HEK293 (cell line): ENCODE data around the gene BCL6.

Source experiments
- FEZF1 ChIP-seq: fragments of 450-650 bp; formaldehyde crosslinking; IDR thresholded peaks from 2 replicates; pipeline ENCODE4 v1.5.1; 2016; ENCODE audit warnings: missing biosample characterization, missing genetic modification characterization
- GLI2 ChIP-seq: fragments of 450-650 bp; formaldehyde crosslinking; IDR thresholded peaks from 2 replicates; pipeline ENCODE4; 2017; ENCODE audit warnings: missing biosample characterization, missing genetic modification characterization, low read depth, borderline replicate concordance
- IKZF3 ChIP-seq: fragments of 450-650 bp; IDR thresholded peaks from 2 replicates; pipeline ENCODE4 v1.5.0; 2018; ENCODE audit warnings: missing biosample characterization, mild to moderate bottlenecking, missing genetic modification characterization, moderate library complexity
- OSR2 ChIP-seq: fragments of 450-650 bp; formaldehyde crosslinking; IDR thresholded peaks from 2 replicates; pipeline ENCODE4 v1.5.1; 2016; ENCODE audit warnings: missing biosample characterization, missing genetic modification characterization
- PRDM1 ChIP-seq: fragments of 450-650 bp; formaldehyde crosslinking; IDR thresholded peaks from 2 replicates; pipeline ENCODE4; 2016; ENCODE audit warnings: missing biosample characterization, missing genetic modification characterization
- SP3 ChIP-seq: fragments of 450-650 bp; formaldehyde crosslinking; IDR thresholded peaks from 2 replicates; pipeline ENCODE4 v1.5.1; 2016; ENCODE audit warnings: missing biosample characterization, missing genetic modification characterization
- ZBTB17 ChIP-seq: fragments of 450-650 bp; formaldehyde crosslinking; IDR thresholded peaks from 2 replicates; pipeline ENCODE4 v1.5.1; 2016; ENCODE audit warnings: missing biosample characterization, missing genetic modification characterization
- ZNF133 ChIP-seq: fragments of 450-650 bp; formaldehyde crosslinking; IDR thresholded peaks from 2 replicates; pipeline ENCODE4 v1.5.1; 2016; ENCODE audit warnings: missing biosample characterization, missing genetic modification characterization
- ZNF140 ChIP-seq: fragments of 450-650 bp; formaldehyde crosslinking; IDR thresholded peaks from 2 replicates; pipeline ENCODE4 v1.5.1; 2016; ENCODE audit warnings: missing biosample characterization, missing genetic modification characterization
- ZNF146 ChIP-seq: fragments of 450-650 bp; formaldehyde crosslinking; IDR thresholded peaks from 2 replicates; pipeline ENCODE4 v1.5.1; 2016; ENCODE audit warnings: missing biosample characterization, missing genetic modification characterization
- ZNF175 ChIP-seq: fragments of 450-650 bp; formaldehyde crosslinking; IDR thresholded peaks from 2 replicates; pipeline ENCODE4 v1.5.1; 2016; ENCODE audit warnings: missing biosample characterization, missing genetic modification characterization
- ZNF184 ChIP-seq: fragments of 450-650 bp; IDR thresholded peaks from 2 replicates; pipeline ENCODE4 v1.5.1; 2018; ENCODE audit warnings: missing biosample characterization, mild to moderate bottlenecking, missing genetic modification characterization
- ZNF2 ChIP-seq: fragments of 450-650 bp; formaldehyde crosslinking; IDR thresholded peaks from 2 replicates; pipeline ENCODE4 v1.5.1; 2016; ENCODE audit warnings: missing biosample characterization, missing genetic modification characterization
- ZNF248 ChIP-seq: fragments of 450-650 bp; formaldehyde crosslinking; IDR thresholded peaks from 2 replicates; pipeline ENCODE4 v1.5.1; 2017; ENCODE audit warnings: missing biosample characterization, missing genetic modification characterization
- ZNF335 ChIP-seq: fragments of 450-650 bp; formaldehyde crosslinking; conservative IDR thresholded peaks from 2 replicates; pipeline ENCODE4 v1.5.1; 2016; ENCODE audit warnings: missing biosample characterization, missing genetic modification characterization
- ZNF629 ChIP-seq: fragments of 450-650 bp; formaldehyde crosslinking; IDR thresholded peaks from 2 replicates; pipeline ENCODE4 v1.5.1; 2017; ENCODE audit warnings: missing biosample characterization, missing genetic modification characterization
- ZNF670 ChIP-seq: fragments of 450-650 bp; formaldehyde crosslinking; IDR thresholded peaks from 2 replicates; pipeline ENCODE4 v1.5.1; 2016; ENCODE audit warnings: missing biosample characterization, missing genetic modification characterization, low read depth
- ZNF701 ChIP-seq: fragments of 450-650 bp; formaldehyde crosslinking; IDR thresholded peaks from 2 replicates; pipeline ENCODE4 v1.5.1; 2016; ENCODE audit warnings: missing biosample characterization, missing genetic modification characterization
- ZNF747 ChIP-seq: fragments of 450-650 bp; formaldehyde crosslinking; IDR thresholded peaks from 2 replicates; pipeline ENCODE4 v1.5.1; 2016; ENCODE audit warnings: missing biosample characterization, missing genetic modification characterization
- ZSCAN16 ChIP-seq: fragments of 450-650 bp; formaldehyde crosslinking; IDR thresholded peaks from 2 replicates; pipeline ENCODE4 v1.5.1; 2016; ENCODE audit warnings: missing biosample characterization, missing genetic modification characterization
- ZSCAN30 ChIP-seq: fragments of 450-650 bp; IDR thresholded peaks from 2 replicates; pipeline ENCODE4 v1.5.1; 2018; ENCODE audit warnings: missing biosample characterization, mild to moderate bottlenecking, missing genetic modification characterization, moderate library complexity
- TF ChIP-seq, protein P1 (sequence below): fragments of 450-650 bp; formaldehyde crosslinking; IDR thresholded peaks from 2 replicates; pipeline ENCODE4 v1.5.1; 2016; ENCODE audit warnings: missing biosample characterization, missing genetic modification characterization
- TF ChIP-seq, protein P2 (sequence below): fragments of 450-650 bp; formaldehyde crosslinking; IDR thresholded peaks from 2 replicates; pipeline ENCODE4 v1.5.1; 2016; ENCODE audit warnings: missing biosample characterization, missing genetic modification characterization
- TF ChIP-seq, protein P3 (sequence below): fragments of 450-650 bp; formaldehyde crosslinking; IDR thresholded peaks from 2 replicates; pipeline ENCODE4 v1.5.1; 2016; ENCODE audit warnings: missing biosample characterization, missing genetic modification characterization
- TF ChIP-seq, protein P4 (sequence below): fragments of 450-650 bp; formaldehyde crosslinking; IDR thresholded peaks from 2 replicates; pipeline ENCODE4 v1.5.1; 2017; ENCODE audit warnings: missing biosample characterization, missing genetic modification characterization
- TF ChIP-seq, protein P5 (sequence below): fragments of 450-650 bp; formaldehyde crosslinking; IDR thresholded peaks from 2 replicates; pipeline ENCODE4 v1.5.1; 2016; ENCODE audit warnings: missing biosample characterization, missing genetic modification characterization
- TF ChIP-seq, protein P6 (sequence below): fragments of 450-650 bp; formaldehyde crosslinking; IDR thresholded peaks from 2 replicates; pipeline ENCODE4 v1.5.0; 2017; ENCODE audit warnings: missing biosample characterization, missing genetic modification characterization, borderline replicate concordance

Gene BCL6

DNA sequence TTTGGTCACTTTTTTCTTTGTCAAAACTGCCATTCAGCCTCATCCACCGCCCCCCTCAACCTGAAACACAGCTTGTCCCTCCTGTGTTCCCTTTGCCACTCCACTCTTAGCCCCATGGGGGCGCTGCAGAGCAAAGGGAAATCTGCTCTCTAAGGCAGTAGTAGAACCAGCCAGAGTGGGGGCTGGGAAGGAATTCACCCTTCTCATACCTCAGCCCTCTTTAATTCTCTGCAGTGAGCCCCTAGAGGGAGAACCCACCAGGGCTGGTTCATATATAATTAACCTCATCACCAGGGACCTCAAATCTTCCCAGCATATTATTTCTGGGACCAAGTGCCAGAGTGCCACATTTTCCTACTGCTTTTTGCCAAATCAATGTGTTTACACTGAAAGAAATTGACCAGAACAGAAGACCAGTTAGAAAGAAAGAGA is 2.8 kb upstream of the BCL6 start (continued):
- TF ChIP-seq, protein P1, sequence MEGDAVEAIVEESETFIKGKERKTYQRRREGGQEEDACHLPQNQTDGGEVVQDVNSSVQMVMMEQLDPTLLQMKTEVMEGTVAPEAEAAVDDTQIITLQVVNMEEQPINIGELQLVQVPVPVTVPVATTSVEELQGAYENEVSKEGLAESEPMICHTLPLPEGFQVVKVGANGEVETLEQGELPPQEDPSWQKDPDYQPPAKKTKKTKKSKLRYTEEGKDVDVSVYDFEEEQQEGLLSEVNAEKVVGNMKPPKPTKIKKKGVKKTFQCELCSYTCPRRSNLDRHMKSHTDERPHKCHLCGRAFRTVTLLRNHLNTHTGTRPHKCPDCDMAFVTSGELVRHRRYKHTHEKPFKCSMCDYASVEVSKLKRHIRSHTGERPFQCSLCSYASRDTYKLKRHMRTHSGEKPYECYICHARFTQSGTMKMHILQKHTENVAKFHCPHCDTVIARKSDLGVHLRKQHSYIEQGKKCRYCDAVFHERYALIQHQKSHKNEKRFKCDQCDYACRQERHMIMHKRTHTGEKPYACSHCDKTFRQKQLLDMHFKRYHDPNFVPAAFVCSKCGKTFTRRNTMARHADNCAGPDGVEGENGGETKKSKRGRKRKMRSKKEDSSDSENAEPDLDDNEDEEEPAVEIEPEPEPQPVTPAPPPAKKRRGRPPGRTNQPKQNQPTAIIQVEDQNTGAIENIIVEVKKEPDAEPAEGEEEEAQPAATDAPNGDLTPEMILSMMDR = no peak; the same call in 1 of the 2 replicates
- no peak for TF ChIP-seq ZNF670 (tag by site-specific recombination)
- TF ChIP-seq ZNF175 (tag by site-specific recombination) = no peak
- TF ChIP-seq, protein P2, sequence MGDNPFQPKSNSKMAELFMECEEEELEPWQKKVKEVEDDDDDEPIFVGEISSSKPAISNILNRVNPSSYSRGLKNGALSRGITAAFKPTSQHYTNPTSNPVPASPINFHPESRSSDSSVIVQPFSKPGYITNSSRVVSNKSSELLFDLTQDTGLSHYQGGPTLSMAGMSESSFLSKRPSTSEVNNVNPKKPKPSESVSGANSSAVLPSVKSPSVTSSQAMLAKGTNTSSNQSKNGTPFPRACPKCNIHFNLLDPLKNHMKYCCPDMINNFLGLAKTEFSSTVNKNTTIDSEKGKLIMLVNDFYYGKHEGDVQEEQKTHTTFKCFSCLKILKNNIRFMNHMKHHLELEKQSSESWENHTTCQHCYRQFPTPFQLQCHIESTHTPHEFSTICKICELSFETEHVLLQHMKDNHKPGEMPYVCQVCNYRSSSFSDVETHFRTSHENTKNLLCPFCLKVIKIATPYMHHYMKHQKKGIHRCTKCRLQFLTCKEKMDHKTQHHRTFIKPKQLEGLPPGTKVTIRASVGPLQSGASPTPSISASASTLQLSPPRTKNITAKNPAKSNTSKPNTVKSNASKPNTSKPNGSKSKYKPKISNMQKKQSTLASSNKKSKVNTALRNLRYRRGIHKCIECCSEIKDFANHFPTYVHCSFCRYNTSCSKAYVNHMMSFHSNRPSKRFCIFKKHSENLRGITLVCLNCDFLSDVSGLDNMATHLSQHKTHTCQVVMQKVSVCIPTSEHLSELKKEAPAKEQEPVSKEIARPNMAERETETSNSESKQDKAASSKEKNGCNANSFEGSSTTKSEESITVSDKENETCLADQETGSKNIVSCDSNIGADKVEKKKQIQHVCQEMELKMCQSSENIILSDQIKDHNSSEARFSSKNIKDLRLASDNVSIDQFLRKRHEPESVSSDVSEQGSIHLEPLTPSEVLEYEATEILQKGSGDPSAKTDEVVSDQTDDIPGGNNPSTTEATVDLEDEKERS (tag by site-specific recombination) = no peak
- TF ChIP-seq, protein P3, sequence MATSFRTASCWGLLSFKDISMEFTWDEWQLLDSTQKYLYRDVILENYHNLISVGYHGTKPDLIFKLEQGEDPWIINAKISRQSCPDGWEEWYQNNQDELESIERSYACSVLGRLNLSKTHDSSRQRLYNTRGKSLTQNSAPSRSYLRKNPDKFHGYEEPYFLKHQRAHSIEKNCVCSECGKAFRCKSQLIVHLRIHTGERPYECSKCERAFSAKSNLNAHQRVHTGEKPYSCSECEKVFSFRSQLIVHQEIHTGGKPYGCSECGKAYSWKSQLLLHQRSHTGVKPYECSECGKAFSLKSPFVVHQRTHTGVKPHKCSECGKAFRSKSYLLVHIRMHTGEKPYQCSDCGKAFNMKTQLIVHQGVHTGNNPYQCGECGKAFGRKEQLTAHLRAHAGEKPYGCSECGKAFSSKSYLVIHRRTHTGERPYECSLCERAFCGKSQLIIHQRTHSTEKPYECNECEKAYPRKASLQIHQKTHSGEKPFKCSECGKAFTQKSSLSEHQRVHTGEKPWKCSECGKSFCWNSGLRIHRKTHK (tag by site-specific recombination) = no peak
- peak; percentile 57; the same call in 1 of the 2 replicates for TF ChIP-seq ZSCAN30
- TF ChIP-seq, protein P4, sequence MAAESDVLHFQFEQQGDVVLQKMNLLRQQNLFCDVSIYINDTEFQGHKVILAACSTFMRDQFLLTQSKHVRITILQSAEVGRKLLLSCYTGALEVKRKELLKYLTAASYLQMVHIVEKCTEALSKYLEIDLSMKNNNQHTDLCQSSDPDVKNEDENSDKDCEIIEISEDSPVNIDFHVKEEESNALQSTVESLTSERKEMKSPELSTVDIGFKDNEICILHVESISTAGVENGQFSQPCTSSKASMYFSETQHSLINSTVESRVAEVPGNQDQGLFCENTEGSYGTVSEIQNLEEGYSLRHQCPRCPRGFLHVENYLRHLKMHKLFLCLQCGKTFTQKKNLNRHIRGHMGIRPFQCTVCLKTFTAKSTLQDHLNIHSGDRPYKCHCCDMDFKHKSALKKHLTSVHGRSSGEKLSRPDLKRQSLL = no peak
- TF ChIP-seq ZNF248 = no peak
- peak; percentile 35; the same call in 1 of the 2 replicates for TF ChIP-seq IKZF3 (tag by site-specific recombination)
- no peak for TF ChIP-seq ZNF335
- no peak for TF ChIP-seq OSR2 (tag by site-specific recombination)
- no peak for TF ChIP-seq SP3
- no peak for TF ChIP-seq ZNF747
- TF ChIP-seq PRDM1 = peak; percentile 16; the same call in 1 of the 2 replicates
- TF ChIP-seq GLI2 (tag by site-specific recombination) = no peak
- 0 out of 2 replicates have a peak, but pooled peaks have one; percentile 47 for TF ChIP-seq ZNF2 (tag by site-specific recombination)
- TF ChIP-seq ZNF146 (tag by site-specific recombination) = no peak
- no peak for TF ChIP-seq ZNF133 (tag by site-specific recombination)
- peak; percentile 88 for TF ChIP-seq ZBTB17 (tag by site-specific recombination)
- no peak for TF ChIP-seq ZNF184
- TF ChIP-seq, protein P5, sequence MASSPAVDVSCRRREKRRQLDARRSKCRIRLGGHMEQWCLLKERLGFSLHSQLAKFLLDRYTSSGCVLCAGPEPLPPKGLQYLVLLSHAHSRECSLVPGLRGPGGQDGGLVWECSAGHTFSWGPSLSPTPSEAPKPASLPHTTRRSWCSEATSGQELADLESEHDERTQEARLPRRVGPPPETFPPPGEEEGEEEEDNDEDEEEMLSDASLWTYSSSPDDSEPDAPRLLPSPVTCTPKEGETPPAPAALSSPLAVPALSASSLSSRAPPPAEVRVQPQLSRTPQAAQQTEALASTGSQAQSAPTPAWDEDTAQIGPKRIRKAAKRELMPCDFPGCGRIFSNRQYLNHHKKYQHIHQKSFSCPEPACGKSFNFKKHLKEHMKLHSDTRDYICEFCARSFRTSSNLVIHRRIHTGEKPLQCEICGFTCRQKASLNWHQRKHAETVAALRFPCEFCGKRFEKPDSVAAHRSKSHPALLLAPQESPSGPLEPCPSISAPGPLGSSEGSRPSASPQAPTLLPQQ = 0 out of 2 replicates have a peak, but pooled peaks have one; percentile 14
- TF ChIP-seq ZNF140 (tag by site-specific recombination) = no peak
- TF ChIP-seq, protein P6, sequence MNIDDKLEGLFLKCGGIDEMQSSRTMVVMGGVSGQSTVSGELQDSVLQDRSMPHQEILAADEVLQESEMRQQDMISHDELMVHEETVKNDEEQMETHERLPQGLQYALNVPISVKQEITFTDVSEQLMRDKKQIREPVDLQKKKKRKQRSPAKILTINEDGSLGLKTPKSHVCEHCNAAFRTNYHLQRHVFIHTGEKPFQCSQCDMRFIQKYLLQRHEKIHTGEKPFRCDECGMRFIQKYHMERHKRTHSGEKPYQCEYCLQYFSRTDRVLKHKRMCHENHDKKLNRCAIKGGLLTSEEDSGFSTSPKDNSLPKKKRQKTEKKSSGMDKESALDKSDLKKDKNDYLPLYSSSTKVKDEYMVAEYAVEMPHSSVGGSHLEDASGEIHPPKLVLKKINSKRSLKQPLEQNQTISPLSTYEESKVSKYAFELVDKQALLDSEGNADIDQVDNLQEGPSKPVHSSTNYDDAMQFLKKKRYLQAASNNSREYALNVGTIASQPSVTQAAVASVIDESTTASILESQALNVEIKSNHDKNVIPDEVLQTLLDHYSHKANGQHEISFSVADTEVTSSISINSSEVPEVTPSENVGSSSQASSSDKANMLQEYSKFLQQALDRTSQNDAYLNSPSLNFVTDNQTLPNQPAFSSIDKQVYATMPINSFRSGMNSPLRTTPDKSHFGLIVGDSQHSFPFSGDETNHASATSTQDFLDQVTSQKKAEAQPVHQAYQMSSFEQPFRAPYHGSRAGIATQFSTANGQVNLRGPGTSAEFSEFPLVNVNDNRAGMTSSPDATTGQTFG (tag by site-specific recombination) = no peak
- TF ChIP-seq ZSCAN16 (tag by site-specific recombination) = no peak
- no peak for TF ChIP-seq FEZF1 (tag by site-specific recombination)
- peak; percentile 27; the same call in 1 of the 2 replicates for TF ChIP-seq ZNF629
- no peak for TF ChIP-seq ZNF701
